Glutamatergic neuron (in vitro differentiated cells): ENCODE measurements around the gene BCAP31. TPM values are rescaled to one million over a fixed set of nuclear protein-coding genes. Genes with fewer than 3 reads are reported as not detected.

Experiments used
- DNase-seq: peaks from one replicate; pipeline ENCODE4 v3.0.0; 2022
- H3K27ac Mint-ChIP-seq: one replicate; pipeline ENCODE4 v1.8.0; 2020; ENCODE audit warnings: mild to moderate bottlenecking, mixed read lengths, inconsistent platforms; ENCODE audit not compliant: unreplicated experiment
- H3K27me3 Mint-ChIP-seq: one replicate; pipeline ENCODE4 v1.8.0; 2020; ENCODE audit warnings: mild to moderate bottlenecking, moderate library complexity, mixed read lengths, inconsistent platforms; ENCODE audit not compliant: unreplicated experiment
- H3K36me3 Mint-ChIP-seq: one replicate; pipeline ENCODE4 v1.8.0; 2020; ENCODE audit warnings: mild to moderate bottlenecking, mixed read lengths, inconsistent platforms; ENCODE audit not compliant: unreplicated experiment
- H3K4me1 Mint-ChIP-seq: one replicate; pipeline ENCODE4 v1.8.0; 2020; ENCODE audit warnings: mild to moderate bottlenecking, low read depth, mixed read lengths, inconsistent platforms; ENCODE audit not compliant: unreplicated experiment
- H3K4me3 Mint-ChIP-seq: one replicate; pipeline ENCODE4 v1.8.0; 2020; ENCODE audit warnings: mild to moderate bottlenecking, mixed read lengths, inconsistent platforms; ENCODE audit not compliant: unreplicated experiment
- H3K9me3 Mint-ChIP-seq: one replicate; pipeline ENCODE4 v1.8.0; 2020; ENCODE audit warnings: mild to moderate bottlenecking, moderate library complexity, mixed read lengths, inconsistent platforms; ENCODE audit not compliant: unreplicated experiment
- CTCF ChIP-seq: fragments of 200-600 bp; sonication (generic); IDR thresholded peaks from one replicate; pipeline ENCODE4 v1.5.0; 2021; ENCODE audit not compliant: partially characterized antibody, unreplicated experiment
- total RNA-seq: library from RNA; stranded (reverse); fragmentation: NEBNext Ultra II Directional; extraction: Animal tissue kit (Norgen Biotek cat#: 25700); gene quantifications from one replicate; pipeline ENCODE4 v1.2.1, GENCODE V29; 2021; ENCODE audit not compliant: unreplicated experiment

Gene BCAP31
- total RNA-seq, 1 donor from 2014 or later, result 155 TPM

- no peak for TF ChIP-seq CTCF
- Mint-ChIP-seq H3K27me3 (no peaks in the 10 kb centered on the region), H3K4me1 (no peaks in the 10 kb centered on the region), H3K4me3 (no peak overlapping the region), H3K27ac (no peak overlapping the region), H3K9me3 (no peaks in the 10 kb centered on the region), H3K36me3 (no peaks in the 10 kb centered on the region)
- no peak for DNase-seq
Measured at GRCh38 chrX:153767674-153768055, 43.5 kb upstream of the BCAP31 start.

- no peak for TF ChIP-seq CTCF
- peak; percentile 12 for DNase-seq
- Mint-ChIP-seq H3K27ac (no peak overlapping the region), H3K36me3 (no peaks in the 10 kb centered on the region), H3K9me3 (no peaks in the 10 kb centered on the region), H3K27me3 (no peaks in the 10 kb centered on the region), H3K4me3 (no peak overlapping the region), H3K4me1 (no peaks in the 10 kb centered on the region)
Measured at GRCh38 chrX:153766871-153767673, 42.9 kb upstream of the BCAP31 start.

- no peaks in the 10 kb centered on the region for H3K27me3 Mint-ChIP-seq
- H3K36me3 Mint-ChIP-seq, result no peaks in the 10 kb centered on the region
- no peaks in the 10 kb centered on the region for H3K4me1 Mint-ChIP-seq
- H3K4me3 Mint-ChIP-seq, result no peak overlapping the region
- no peak overlapping the region for H3K27ac Mint-ChIP-seq
- H3K9me3 Mint-ChIP-seq, result no peaks in the 10 kb centered on the region
- no peak for TF ChIP-seq CTCF
- DNase-seq, result peak; percentile 28
Measured at GRCh38 chrX:153766098-153766817, 42.1 kb upstream of the BCAP31 start.

- peak; percentile 14 for DNase-seq
- Mint-ChIP-seq H3K27me3 (no peaks in the 10 kb centered on the region), H3K4me1 (no peaks in the 10 kb centered on the region), H3K9me3 (no peaks in the 10 kb centered on the region), H3K4me3 (no peak overlapping the region), H3K36me3 (no peaks in the 10 kb centered on the region), H3K27ac (no peak overlapping the region)
- no peak for TF ChIP-seq CTCF
Measured at GRCh38 chrX:153765138-153766079, 41.2 kb upstream of the BCAP31 start.
